ENCODE results near the gene SLC22A15. TPM values are rescaled to one million over a fixed set of nuclear protein-coding genes. Genes with fewer than 3 reads are reported as not detected.

Gene SLC22A15
- total and polyA plus RNA-seq, 10 of the 15 experiments (the other 5 are each of a cell fraction or from before 2014, with no cell fraction given) = 0.05 to 2.8 (median 0.13) TPM; not detected in 1

GRCh38 chr1:116110567-116111523 lies 134.5 kb downstream of the SLC22A15 start, which contains the start of gene MAB21L3 (continued):
- no peak for TF ChIP-seq CUX1 (IDR thresholded peaks at IDR 0.05; ENCODE audit: insufficient replicate concordance, low read depth, low read length)
- no peak for TF ChIP-seq ETV6 (conservative IDR thresholded peaks at IDR 0.05 in 1 of 2, IDR thresholded peaks at IDR 0.05 in 1 of 2; ENCODE audit: borderline replicate concordance in 1 of 2, low read depth in 1 of 2)
- TF ChIP-seq MYC (IDR thresholded peaks at IDR 0.05; ENCODE audit: insufficient read depth, insufficient read length, insufficient replicate concordance, low read length, severe bottlenecking) = no peak
- peak; percentile 87; the same call in 2 of the 3 replicates for TF ChIP-seq POU2F2 (IDR thresholded peaks at IDR 0.05; ENCODE audit: borderline replicate concordance, low read depth, low read length)

Measured in GM12878 (cell line).